Medulla oblongata (tissue), 1 donor: ENCODE data around the gene TDRD6.
"Not testable (repeated sequence)": the region's sequence is repeated elsewhere in the genome, so short reads cannot be mapped to it uniquely, and the experiment has no call there.

ENCODE experiments used
- DNase-seq: peaks from one replicate; pipeline ENCODE4 v3.0.0-alpha.2; 2015; ENCODE audit errors: extremely low spot score

The TDRD6 gene

DNA sequence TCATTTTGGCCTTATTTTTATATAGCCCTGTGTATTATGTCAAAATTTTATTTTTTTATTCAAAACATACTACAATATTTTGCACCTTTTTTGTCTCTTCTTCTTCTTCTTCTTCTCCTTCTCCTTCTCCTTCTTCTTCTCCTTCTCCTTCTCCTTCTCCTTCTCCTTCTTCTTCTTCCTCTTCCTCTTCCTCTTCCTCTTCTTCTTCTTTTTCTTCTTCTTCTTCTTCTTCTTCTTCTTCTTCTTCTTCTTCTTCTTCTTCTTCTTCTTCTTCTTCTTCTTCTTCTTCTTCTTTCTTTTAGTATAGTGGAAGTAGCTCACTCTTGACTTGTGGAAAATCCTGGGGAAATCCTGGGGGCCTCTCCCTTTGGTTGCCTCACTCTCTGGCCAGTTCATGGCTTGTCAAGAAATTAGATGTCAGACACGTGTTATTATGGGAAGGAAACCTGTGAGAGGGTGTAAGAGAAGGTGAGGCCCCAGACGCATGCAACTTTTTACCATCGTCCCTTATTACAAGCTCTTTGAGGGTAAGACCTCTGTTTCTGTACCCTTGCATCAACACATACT, 56.6 kb downstream of the TDRD6 start:
- DNase-seq, result not testable (repeated sequence)

DNA sequence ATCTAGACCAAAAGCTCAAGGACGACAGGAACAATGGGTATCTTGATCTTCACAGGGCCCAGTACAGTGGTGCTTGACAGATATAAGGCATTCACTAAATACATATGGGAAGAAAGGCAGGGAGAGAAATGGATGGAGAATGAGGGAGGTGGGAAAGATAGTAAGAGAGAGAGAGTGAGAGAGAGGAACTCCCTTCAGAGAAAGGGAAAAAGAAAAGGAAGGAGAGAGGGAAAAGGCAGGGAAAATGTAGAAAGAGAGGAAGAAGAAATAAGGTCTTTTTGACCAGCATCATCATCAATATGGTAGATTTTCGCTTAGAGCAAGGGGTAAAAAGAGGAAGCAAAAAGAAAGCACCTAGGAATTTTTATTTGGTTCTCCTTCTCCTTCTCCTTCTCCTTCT, 58.3 kb downstream of the TDRD6 start:
- DNase-seq, result no peak

DNA sequence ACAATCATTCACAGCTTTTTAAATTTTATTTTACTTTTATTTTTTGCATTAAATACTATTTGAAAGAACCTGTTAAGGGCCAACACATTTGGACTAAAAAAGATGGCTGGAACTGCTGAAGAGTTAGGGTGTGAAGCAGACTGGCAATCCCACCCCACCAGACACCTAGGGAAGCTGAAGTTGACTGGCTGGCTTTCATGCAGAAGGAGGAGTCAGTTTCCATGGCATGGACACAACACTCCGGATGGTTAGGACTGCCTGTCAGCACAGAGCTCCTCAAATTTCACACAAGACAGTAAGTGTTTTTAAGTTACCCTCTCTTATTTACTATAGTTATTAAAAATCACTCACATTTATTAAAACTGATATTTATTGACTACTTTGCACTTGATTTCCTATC, 59.0 kb downstream of the TDRD6 start, which contains the start of gene ANKRD66:
Gene ANKRD66 (plus strand): TSS at position 238 of the 400 bp plus-strand sequence. CDS start 5,016 bp downstream, outside the sequence.
- no peak for DNase-seq

DNA sequence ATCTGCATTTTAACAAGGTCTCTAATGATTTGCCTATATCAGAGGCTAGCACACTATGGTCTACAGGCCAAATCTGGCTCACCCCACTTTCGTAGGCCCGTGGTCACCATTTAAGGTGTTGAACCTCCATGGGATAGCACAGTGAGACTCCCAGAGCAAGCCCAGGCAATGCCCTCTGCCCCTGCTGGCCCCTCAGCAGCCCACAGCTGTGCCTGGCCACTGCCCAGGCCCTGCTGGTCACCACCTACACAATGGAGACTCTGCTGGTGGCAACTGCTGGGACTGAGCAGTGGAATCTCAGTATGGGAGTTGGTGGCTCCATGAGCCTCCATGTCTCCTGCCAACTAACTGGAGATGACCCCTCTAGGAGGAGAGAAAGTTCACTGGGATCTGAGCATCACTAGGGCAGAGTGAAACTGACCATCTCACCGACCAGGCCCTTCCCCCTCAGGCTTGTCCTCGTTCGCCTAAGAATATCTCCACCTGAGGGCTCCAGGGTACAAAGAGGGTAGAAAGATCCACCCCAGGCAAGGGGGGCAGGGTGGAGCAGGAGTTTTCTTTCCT, 61.3 kb downstream of the TDRD6 start:
- DNase-seq, result no peak

DNA sequence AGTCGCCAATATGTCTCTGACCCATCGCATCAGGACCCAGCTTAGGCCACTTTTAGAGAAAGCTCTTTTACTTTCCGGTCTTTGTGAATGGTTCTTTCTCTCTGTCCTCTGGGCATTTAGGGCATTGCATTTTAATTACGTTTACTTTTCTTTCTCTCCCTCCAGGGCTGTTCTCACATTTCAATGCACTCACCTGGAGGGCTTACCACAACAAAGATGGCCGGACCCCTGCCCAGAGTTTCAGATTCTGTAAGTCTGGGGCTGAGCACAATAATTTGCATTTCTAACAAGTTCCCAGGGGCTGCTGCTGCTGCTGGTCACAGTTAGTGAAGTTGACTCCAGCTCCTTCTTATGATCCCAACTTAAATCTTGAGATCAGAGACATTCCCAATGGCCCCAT, 62.0 kb downstream of the TDRD6 start:
- no peak for DNase-seq

DNA sequence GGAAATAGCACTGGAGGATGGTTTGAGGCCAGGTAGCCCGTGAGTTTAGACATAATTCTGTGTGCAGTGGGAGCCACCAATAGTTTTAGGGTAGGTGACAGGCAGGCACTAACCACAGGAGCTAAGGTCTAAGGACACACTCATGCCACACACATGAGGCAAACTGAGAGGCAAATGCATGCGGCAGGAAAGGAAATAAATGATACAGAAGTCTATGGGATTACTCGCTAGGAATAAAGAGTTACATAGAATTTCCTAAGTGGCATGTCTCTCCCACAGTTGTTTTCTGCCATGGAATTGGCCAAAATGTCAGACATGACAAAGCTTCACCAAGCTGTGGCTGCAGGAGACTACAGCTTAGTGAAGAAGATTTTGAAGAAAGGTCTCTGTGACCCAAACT, 64.0 kb downstream of the TDRD6 start:
- no peak for DNase-seq
